Type B pancreatic cell (in vitro differentiated cells): ENCODE data around the gene ADD3. TPM values are rescaled to one million over a fixed set of nuclear protein-coding genes. Genes with fewer than 3 reads are reported as not detected.

Source experiments
- DNase-seq: peaks from one replicate; pipeline ENCODE4 v3.0.0; 2021; ENCODE audit warnings: mixed read lengths; ENCODE audit not compliant: unreplicated experiment; ENCODE audit errors: extremely low spot score
- H3K27ac Mint-ChIP-seq: 2 replicates; pipeline ENCODE4 v1.8.0; 2021; ENCODE audit warnings: mild to moderate bottlenecking, mixed read lengths
- H3K27me3 Mint-ChIP-seq: 2 replicates; pipeline ENCODE4 v1.8.0; 2021; ENCODE audit warnings: mixed read lengths
- H3K36me3 Mint-ChIP-seq: 2 replicates; pipeline ENCODE4 v1.8.0; 2021; ENCODE audit warnings: mixed read lengths
- H3K4me1 Mint-ChIP-seq: one replicate; pipeline ENCODE4 v1.8.0; 2021; ENCODE audit warnings: mixed read lengths; ENCODE audit not compliant: unreplicated experiment
- H3K4me3 Mint-ChIP-seq: 2 replicates; pipeline ENCODE4 v1.8.0; 2021; ENCODE audit warnings: mild to moderate bottlenecking, mixed read lengths
- H3K9me3 Mint-ChIP-seq: 2 replicates; pipeline ENCODE4 v1.8.0; 2021; ENCODE audit warnings: mixed read lengths
- long read RNA-seq: library from polyadenylated mRNA; unstranded; transcript quantifications from one replicate; pipeline ENCODE4 v2.0.0, GENCODE V29; 2020
- total RNA-seq: library from RNA; stranded (reverse); gene quantifications from 2 replicates; pipeline ENCODE4 v1.2.1, GENCODE V29; 2021; ENCODE audit warnings: low replicate concordance
- TF ChIP-seq, protein P1 (sequence below): fragments of 200-600 bp; sonication (generic); conservative IDR thresholded peaks from 2 replicates; pipeline ENCODE4 v1.5.0; 2021; ENCODE audit warnings: antibody characterized with exemption, mild to moderate bottlenecking

The ADD3 gene, protein sequence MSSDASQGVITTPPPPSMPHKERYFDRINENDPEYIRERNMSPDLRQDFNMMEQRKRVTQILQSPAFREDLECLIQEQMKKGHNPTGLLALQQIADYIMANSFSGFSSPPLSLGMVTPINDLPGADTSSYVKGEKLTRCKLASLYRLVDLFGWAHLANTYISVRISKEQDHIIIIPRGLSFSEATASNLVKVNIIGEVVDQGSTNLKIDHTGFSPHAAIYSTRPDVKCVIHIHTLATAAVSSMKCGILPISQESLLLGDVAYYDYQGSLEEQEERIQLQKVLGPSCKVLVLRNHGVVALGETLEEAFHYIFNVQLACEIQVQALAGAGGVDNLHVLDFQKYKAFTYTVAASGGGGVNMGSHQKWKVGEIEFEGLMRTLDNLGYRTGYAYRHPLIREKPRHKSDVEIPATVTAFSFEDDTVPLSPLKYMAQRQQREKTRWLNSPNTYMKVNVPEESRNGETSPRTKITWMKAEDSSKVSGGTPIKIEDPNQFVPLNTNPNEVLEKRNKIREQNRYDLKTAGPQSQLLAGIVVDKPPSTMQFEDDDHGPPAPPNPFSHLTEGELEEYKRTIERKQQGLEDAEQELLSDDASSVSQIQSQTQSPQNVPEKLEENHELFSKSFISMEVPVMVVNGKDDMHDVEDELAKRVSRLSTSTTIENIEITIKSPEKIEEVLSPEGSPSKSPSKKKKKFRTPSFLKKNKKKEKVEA
- total RNA-seq, result 140 and 183 TPM in 2 replicates
- long read RNA-seq, full-length matches to known transcripts, result 173 of 393 reads
- long read RNA-seq, partial matches to known transcripts, result 93 of 393 reads
- long read RNA-seq, other reads (novel, unspliced or antisense), result 127 of 393 reads

DNA sequence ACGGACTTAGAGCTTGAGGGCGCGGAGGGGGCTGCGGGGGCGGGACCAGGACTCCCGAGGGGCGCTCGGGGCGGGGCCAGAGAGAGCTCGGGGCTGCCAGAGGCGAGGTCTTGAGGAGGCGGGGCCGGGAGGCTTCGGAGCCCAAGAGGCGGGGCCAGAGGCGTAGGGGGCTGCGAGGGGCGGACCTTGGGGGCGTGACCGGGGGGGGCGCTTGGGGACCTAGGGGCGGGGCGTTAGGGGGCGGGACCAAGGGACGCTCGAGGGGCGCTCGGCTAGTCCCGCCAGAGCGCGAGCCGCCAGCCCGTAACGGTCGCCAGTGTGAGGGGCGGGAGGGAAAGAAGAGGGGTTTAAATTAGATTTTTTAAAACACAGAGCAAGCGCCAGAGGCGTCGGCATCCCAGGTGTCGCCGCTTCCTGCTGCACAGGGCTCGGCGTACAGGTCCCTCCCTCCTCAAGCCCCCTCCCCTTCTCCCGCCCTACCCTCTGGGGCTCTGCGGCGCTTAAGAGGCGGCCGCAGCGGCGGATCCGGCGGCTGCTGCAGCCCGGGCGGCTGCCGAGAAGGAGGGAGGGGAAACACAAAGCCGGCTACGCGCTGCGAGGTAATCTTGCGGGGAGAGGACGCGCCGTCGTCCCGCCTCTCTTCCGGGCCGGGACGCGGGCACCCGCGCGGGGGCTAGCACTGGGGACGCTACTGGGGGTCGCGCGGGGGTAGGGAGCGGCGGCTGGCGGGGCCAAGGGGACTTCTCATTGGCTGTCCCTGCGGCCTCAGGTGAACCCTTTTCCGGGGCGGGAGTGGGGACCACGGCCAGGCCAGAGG is at the start of gene ADD3:
Gene ADD3 (plus strand): TSS at position 284 of the 817 bp plus-strand sequence. CDS start 92,670 bp downstream, outside the sequence.
- Mint-ChIP-seq H3K27ac (peak within 1 kb of the TSS; percentile 84), H3K27me3 (no peaks in the 10 kb centered on the region), H3K4me1 (peaks cover 51% of the 10 kb centered on the region), H3K36me3 (no peaks in the 10 kb centered on the region), H3K9me3 (no peaks in the 10 kb centered on the region), H3K4me3 (no peak within 1 kb of the TSS)
- peak; percentile 97 for DNase-seq
- TF ChIP-seq, protein P1, sequence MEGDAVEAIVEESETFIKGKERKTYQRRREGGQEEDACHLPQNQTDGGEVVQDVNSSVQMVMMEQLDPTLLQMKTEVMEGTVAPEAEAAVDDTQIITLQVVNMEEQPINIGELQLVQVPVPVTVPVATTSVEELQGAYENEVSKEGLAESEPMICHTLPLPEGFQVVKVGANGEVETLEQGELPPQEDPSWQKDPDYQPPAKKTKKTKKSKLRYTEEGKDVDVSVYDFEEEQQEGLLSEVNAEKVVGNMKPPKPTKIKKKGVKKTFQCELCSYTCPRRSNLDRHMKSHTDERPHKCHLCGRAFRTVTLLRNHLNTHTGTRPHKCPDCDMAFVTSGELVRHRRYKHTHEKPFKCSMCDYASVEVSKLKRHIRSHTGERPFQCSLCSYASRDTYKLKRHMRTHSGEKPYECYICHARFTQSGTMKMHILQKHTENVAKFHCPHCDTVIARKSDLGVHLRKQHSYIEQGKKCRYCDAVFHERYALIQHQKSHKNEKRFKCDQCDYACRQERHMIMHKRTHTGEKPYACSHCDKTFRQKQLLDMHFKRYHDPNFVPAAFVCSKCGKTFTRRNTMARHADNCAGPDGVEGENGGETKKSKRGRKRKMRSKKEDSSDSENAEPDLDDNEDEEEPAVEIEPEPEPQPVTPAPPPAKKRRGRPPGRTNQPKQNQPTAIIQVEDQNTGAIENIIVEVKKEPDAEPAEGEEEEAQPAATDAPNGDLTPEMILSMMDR, result no peak

DNA sequence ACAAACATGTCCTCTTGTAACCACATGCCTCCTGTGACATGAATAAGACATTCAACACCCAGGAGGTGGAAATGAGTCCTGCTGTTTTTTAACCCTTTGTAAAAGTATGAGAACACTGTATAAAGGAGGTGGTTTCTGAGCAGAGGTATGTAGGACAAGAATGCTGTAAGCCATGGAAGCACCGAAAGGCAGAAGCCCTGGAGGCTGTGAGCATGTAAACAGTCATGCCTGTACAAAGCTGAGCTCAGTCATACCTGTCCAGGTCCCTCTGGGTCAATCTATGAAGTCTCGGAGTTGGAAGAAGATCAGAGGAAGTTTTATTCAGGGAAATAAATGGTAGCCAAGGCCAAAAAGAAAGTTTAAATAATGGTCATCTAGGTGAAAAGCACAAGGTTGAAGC is 49.7 kb upstream of the ADD3 start:
- H3K9me3 Mint-ChIP-seq, result no peaks in the 10 kb centered on the region
- no peak overlapping the region for H3K27ac Mint-ChIP-seq
- H3K4me3 Mint-ChIP-seq, result no peak overlapping the region
- DNase-seq, result no peak
- H3K27me3 Mint-ChIP-seq, result no peaks in the 10 kb centered on the region
- peaks cover 38% of the 10 kb centered on the region for H3K4me1 Mint-ChIP-seq
- no peaks in the 10 kb centered on the region for H3K36me3 Mint-ChIP-seq
- TF ChIP-seq, protein P1, result no peak

DNA sequence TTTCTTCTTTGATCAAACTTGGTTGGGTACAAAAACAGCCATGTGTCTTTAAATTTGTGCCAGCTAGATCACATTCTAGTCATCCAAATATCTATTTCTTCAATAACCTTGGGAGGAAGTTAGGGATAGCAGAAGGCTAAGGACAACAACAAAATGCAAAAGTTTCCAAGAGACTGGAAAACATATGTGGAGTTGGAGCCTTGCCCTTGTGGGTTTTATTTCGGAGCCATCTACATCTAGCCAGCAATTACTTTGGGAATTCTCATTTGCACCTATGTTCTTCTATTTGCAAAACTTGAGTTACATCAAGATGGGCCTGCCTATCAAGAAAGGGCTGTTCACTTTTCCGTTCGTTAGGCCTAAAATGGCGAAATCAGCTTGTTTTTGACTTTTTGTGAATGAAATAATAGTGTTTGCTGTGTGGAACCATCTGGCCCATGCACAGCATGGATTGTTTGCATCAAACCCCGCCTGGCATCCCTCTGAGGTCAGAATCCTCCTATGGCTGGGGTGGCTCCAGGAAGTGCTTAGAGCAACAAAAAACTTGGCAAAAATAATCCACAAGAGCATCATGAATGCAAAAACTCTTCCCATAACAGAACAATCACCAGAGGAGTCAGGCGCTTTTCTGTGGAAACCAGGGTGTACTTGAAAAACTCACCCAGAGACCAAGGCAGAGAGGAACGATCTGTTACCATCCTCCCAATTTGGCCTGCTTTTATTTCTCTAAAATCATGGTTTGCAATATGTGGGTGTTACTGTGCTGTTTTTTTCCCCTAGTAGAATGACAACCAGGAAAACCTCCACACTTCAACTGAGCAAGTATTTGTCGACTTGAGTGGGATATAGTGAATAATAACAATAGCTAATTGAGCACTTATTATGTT is 48.3 kb upstream of the ADD3 start:
- no peaks in the 10 kb centered on the region for H3K9me3 Mint-ChIP-seq
- H3K27ac Mint-ChIP-seq, result no peak overlapping the region
- no peak overlapping the region for H3K4me3 Mint-ChIP-seq
- no peaks in the 10 kb centered on the region for H3K27me3 Mint-ChIP-seq
- peaks cover 52% of the 10 kb centered on the region for H3K4me1 Mint-ChIP-seq
- no peak for DNase-seq
- no peaks in the 10 kb centered on the region for H3K36me3 Mint-ChIP-seq
- TF ChIP-seq, protein P1, result no peak

DNA sequence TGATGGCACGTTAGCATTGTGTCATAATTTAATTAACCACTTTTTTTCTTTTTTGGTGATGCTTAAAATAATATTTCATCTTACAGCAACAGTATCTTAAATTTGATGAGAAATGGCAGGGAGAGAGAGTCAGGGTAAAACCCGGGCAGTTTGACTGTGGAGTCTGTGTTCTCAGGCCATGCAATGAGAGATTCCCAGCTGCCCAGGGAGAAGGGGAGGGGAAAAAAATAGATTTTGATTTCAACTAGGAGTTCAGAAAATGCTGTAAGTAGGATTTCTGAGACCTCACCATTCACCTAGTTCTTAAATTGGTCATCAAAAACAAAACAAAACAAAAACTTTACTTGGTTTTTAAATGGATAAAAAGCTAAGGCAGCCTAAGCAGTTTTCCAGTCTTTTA is 47.1 kb upstream of the ADD3 start:
- no peaks in the 10 kb centered on the region for H3K27me3 Mint-ChIP-seq
- TF ChIP-seq, protein P1, result no peak
- no peak for DNase-seq
- H3K36me3 Mint-ChIP-seq, result no peaks in the 10 kb centered on the region
- H3K9me3 Mint-ChIP-seq, result no peaks in the 10 kb centered on the region
- peaks cover 57% of the 10 kb centered on the region for H3K4me1 Mint-ChIP-seq
- H3K4me3 Mint-ChIP-seq, result no peak overlapping the region
- peak overlapping the region; percentile 39 for H3K27ac Mint-ChIP-seq
